Progenitor cell of endocrine pancreas (in vitro differentiated cells): ENCODE measurements around the gene OGDHL. TPM values are rescaled to one million over a fixed set of nuclear protein-coding genes. Genes with fewer than 3 reads are reported as not detected.

ENCODE experiments used
- DNase-seq: peaks from one replicate; pipeline ENCODE4 v3.0.0; 2021; ENCODE audit warnings: low spot score; ENCODE audit not compliant: unreplicated experiment
- H3K27ac Mint-ChIP-seq: 2 replicates; pipeline ENCODE4 v1.8.0; 2021; ENCODE audit warnings: mild to moderate bottlenecking, moderate library complexity, mixed read lengths
- H3K27me3 Mint-ChIP-seq: 2 replicates; pipeline ENCODE4 v1.8.0; 2021; ENCODE audit warnings: mixed read lengths
- H3K36me3 Mint-ChIP-seq: 2 replicates; pipeline ENCODE4 v1.8.0; 2022; ENCODE audit warnings: mixed read lengths; ENCODE audit not compliant: insufficient read depth
- H3K4me1 Mint-ChIP-seq: 2 replicates; pipeline ENCODE4 v1.8.0; 2021; ENCODE audit warnings: low read depth, mixed read lengths
- H3K4me3 Mint-ChIP-seq: 2 replicates; pipeline ENCODE4 v1.8.0; 2021; ENCODE audit warnings: low read depth, mild to moderate bottlenecking, moderate library complexity, mixed read lengths
- H3K9me3 Mint-ChIP-seq: 2 replicates; pipeline ENCODE4 v1.8.0; 2021; ENCODE audit warnings: low read depth, mixed read lengths
- total RNA-seq: library from RNA; stranded (reverse); gene quantifications from 2 replicates; pipeline ENCODE4 v1.2.1, GENCODE V29; 2021
- TF ChIP-seq, protein P1 (sequence below): fragments of 200-600 bp; sonication (generic); IDR thresholded peaks from one replicate; pipeline ENCODE4 v1.5.0; 2021; ENCODE audit warnings: antibody characterized with exemption, mild to moderate bottlenecking; ENCODE audit not compliant: unreplicated experiment

Gene OGDHL
- total RNA-seq, 1 donor from 2014 or later = 9.1 TPM

DNA sequence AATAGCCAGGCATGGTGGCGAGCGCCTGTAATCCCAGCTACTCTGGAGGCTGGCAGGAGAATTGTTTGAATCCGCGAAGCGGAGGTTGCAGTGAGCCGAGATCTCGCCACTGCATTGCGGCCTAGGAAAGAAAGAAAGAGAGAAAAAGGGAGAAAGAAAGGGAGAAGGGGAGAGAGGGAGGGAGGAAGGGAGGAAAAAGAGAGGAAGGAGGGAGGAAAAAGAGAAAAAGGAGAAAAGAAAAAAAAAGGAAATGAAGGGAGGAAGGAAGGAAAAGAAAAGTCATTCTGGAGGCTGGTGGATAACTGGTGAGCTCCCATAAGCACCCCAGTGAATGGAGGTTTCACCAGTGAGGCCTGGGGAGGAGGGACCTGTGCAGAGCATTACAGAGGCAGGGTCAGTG, 7.6 kb upstream of the OGDHL start:
- Mint-ChIP-seq H3K9me3 (peaks cover 10% of the 10 kb centered on the region), H3K4me3 (no peak overlapping the region), H3K27me3 (peaks cover 45% of the 10 kb centered on the region), H3K4me1 (no peaks in the 10 kb centered on the region), H3K27ac (no peak overlapping the region), H3K36me3 (no peaks in the 10 kb centered on the region)
- TF ChIP-seq, protein P1, sequence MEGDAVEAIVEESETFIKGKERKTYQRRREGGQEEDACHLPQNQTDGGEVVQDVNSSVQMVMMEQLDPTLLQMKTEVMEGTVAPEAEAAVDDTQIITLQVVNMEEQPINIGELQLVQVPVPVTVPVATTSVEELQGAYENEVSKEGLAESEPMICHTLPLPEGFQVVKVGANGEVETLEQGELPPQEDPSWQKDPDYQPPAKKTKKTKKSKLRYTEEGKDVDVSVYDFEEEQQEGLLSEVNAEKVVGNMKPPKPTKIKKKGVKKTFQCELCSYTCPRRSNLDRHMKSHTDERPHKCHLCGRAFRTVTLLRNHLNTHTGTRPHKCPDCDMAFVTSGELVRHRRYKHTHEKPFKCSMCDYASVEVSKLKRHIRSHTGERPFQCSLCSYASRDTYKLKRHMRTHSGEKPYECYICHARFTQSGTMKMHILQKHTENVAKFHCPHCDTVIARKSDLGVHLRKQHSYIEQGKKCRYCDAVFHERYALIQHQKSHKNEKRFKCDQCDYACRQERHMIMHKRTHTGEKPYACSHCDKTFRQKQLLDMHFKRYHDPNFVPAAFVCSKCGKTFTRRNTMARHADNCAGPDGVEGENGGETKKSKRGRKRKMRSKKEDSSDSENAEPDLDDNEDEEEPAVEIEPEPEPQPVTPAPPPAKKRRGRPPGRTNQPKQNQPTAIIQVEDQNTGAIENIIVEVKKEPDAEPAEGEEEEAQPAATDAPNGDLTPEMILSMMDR = no peak
- DNase-seq = no peak

DNA sequence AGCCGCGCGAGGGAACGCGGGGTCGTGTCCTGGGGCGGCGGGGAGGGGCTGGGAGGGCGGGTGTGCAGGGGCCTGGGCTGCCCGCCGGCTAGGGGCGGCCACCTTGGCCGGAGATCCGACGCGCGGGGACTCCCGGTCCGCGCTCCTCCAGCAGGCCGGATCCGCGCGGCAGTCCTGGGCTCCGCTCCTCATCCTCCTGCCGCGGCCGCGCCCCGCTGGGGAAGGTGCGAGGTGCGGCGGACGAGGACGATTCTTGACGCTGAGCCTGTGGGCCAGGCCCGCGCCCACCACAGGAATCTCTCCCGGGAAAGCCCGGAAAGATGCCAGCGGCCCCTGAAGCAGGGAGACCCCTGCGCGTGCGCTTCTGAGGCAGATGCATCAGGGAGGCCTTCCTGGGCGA, 6.6 kb upstream of the OGDHL start:
- DNase-seq = no peak
- Mint-ChIP-seq H3K4me3 (no peak overlapping the region), H3K27me3 (peaks cover 50% of the 10 kb centered on the region), H3K27ac (no peak overlapping the region), H3K4me1 (no peaks in the 10 kb centered on the region), H3K9me3 (peaks cover 10% of the 10 kb centered on the region), H3K36me3 (no peaks in the 10 kb centered on the region)
- TF ChIP-seq, protein P1 = no peak

DNA sequence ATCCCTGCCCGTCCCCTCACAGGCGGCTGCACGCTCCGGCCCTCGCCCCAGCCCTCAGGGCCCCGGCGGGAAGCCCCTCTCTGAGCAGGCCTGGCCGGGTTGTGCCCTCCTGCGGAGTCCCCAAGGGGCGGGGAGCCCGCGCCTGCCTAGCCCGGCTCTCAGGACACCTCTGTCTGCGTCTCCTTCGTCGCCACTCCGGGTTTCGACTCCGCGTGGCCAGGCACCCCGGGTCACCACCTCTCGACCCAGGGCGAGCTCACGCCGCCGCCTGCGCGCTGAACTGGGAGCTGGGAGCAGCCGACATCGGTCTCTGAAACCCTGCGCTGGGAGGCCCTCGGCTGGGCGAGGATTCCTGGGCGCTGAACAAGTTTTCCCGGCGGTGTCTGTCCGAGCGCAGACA, 6.2 kb upstream of the OGDHL start:
- Mint-ChIP-seq H3K27ac (no peak overlapping the region), H3K9me3 (peaks cover 10% of the 10 kb centered on the region), H3K36me3 (no peaks in the 10 kb centered on the region), H3K4me3 (no peak overlapping the region), H3K27me3 (peaks cover 54% of the 10 kb centered on the region), H3K4me1 (no peaks in the 10 kb centered on the region)
- DNase-seq = no peak
- TF ChIP-seq, protein P1 = no peak

DNA sequence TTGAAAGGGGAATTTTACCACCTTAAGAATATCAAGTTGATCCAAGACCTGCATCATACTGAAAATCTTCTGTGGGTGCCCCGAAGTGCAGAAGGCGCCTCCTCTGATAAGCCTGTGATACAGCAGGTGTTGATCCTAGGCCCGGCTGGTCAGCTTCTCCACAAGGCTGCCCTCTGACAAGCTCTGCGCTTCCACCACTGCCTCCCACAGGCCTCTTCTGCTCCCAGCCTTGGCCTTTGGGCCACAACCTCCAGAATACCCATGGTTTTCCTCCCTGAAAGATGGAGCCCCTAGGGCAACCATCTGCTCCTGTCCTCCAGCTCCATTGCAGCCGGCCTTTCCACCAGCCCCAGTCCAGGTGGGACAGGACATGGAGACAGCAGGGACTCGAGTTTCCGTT, 5.6 kb upstream of the OGDHL start:
- DNase-seq = no peak

DNA sequence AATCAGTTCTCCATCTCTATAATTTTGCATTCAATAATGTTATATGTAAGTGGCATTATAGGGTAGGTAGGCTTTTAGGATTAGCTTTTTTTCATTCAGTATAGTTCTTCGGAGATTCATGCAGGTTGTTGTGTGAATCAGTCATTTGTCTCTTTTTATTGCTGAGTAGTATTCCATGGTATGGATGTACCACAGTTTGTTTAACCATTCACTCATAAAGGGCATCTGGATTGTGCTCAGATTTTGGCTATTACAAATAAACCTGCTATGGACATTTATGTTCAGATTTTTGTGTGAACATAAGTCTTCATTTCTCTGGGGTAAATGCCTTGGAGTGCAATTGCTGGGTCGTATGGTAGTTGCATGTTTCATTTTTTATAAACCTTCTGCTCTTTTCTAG, 4.4 kb upstream of the OGDHL start:
- Mint-ChIP-seq H3K27ac (no peak overlapping the region), H3K9me3 (peaks cover 10% of the 10 kb centered on the region), H3K4me3 (no peak overlapping the region), H3K36me3 (no peaks in the 10 kb centered on the region), H3K4me1 (no peaks in the 10 kb centered on the region), H3K27me3 (peaks cover 53% of the 10 kb centered on the region)
- TF ChIP-seq, protein P1 = no peak
- DNase-seq = no peak

More for the DNA sequence above, 5.6 kb upstream of the OGDHL start:
- peaks cover 59% of the 10 kb centered on the region for H3K27me3 Mint-ChIP-seq
- TF ChIP-seq, protein P1 = no peak
- H3K27ac Mint-ChIP-seq = no peak overlapping the region
- H3K4me3 Mint-ChIP-seq = no peak overlapping the region
- no peaks in the 10 kb centered on the region for H3K36me3 Mint-ChIP-seq
- no peaks in the 10 kb centered on the region for H3K4me1 Mint-ChIP-seq
- peaks cover 10% of the 10 kb centered on the region for H3K9me3 Mint-ChIP-seq
